HepG2 (cell line): Measurements from ENCODE around the gene TREM1. TPM values are rescaled to one million over a fixed set of nuclear protein-coding genes. Genes with fewer than 3 reads are reported as not detected.
"Not testable (repeated sequence)": the region's sequence is repeated elsewhere in the genome, so short reads cannot be mapped to it uniquely, and the experiment has no call there.

Experiments used
- ATAC-seq: fragments of 200-7000 bp; cut with Tn5 transposase; 3 replicates; pipeline ENCODE4 v1.9.1; 2020; ENCODE audit warnings: mild to moderate bottlenecking, moderate library complexity
- BruUV-seq: library from RNA; stranded (reverse); fragments of 400-500 nt; replicated peaks from 2 replicates; lab custom pipeline; 2021; lab: Mats Ljungman, UMichigan
- CTCF ChIA-PET: fragments of 300-600 bp; formaldehyde crosslinking; extraction: SDS; loops from one replicate; lab custom pipeline; 2021; ENCODE audit warnings: low total read pairs, inconsistent platforms, low intra/inter-chr PET ratio; lab: Yijun Ruan, JAX
- POLR2A ChIA-PET: fragments of 350-600 bp; sonication (Branson Sonifier 250); formaldehyde crosslinking; loops from one replicate; lab custom pipeline; 2020; ENCODE audit warnings: antibody characterized with exemption, inconsistent platforms; lab: Yijun Ruan, JAX
- DNase-seq: peaks from one replicate; pipeline ENCODE4 v3.0.0-alpha.2; 2015; ENCODE audit warnings: low spot score
- FAIRE-seq: peaks from 3 replicates; lab custom pipeline; 2011; peaks lifted over from hg19 to GRCh38; lab: Jason Lieb, UNC
- H2AFZ ChIP-seq: one replicate; pipeline ENCODE4 v1.6.1; 2011; ENCODE audit warnings: low read length, inconsistent platforms
- H3K27ac ChIP-seq: fragments of 300-600 bp; 3 replicates; pipeline ENCODE4 v1.8.0; 2011; ENCODE audit warnings: mixed run types, mild to moderate bottlenecking, mixed read lengths, low read length, inconsistent platforms; ENCODE audit not compliant: insufficient read depth; ENCODE audit errors: extremely low read length
- H3K27me3 ChIP-seq, 2 experiments: fragments of 200-600 bp in 1 of 2; 2 replicates in 1 of 2; 3 replicates in 1 of 2; pipeline versions ENCODE4 v1.6.0 to v1.8.0; 2011; ENCODE audit warnings: low read length in 2 of 2, mild to moderate bottlenecking in 2 of 2, moderate library complexity in 2 of 2, inconsistent platforms in 1 of 2; ENCODE audit not compliant: insufficient read depth in 2 of 2, control insufficient read depth in 1 of 2
- H3K36me3 ChIP-seq, 2 experiments: fragments of 200-600 bp in 1 of 2; replicated peaks in 1 of 2; 2 replicates in 1 of 2; 3 replicates in 1 of 2; pipeline versions ENCODE4 v1.5.1 to v1.8.0; 2011; ENCODE audit warnings: low read length in 2 of 2, inconsistent platforms in 1 of 2; ENCODE audit not compliant: insufficient read depth in 2 of 2, control insufficient read depth in 1 of 2
- H3K4me1 ChIP-seq: 2 replicates; pipeline ENCODE4 v1.5.1; 2012; ENCODE audit warnings: low read length, inconsistent platforms; ENCODE audit not compliant: insufficient read depth
- H3K4me2 ChIP-seq: 2 replicates; pipeline ENCODE4 v1.6.0; 2011; ENCODE audit warnings: low read depth, low read length, inconsistent platforms
- H3K4me3 ChIP-seq, 3 experiments: fragments of 200-600 bp in 1 of 3; sonication (generic), shearing (Covaris generic) in 1 of 3; replicated peaks in 1 of 3; 2 replicates each; pipeline ENCODE4 v1.5.1; 2011 to 2016; ENCODE audit warnings: low read length in 3 of 3, inconsistent platforms in 2 of 3, low read depth in 2 of 3, mild to moderate bottlenecking in 2 of 3, control low read depth in 1 of 3, mixed read lengths in 1 of 3; ENCODE audit not compliant: insufficient read depth in 1 of 3
- H3K79me2 ChIP-seq: one replicate; pipeline ENCODE4 v1.6.1; 2011; ENCODE audit warnings: low read length, inconsistent platforms; ENCODE audit not compliant: insufficient read depth
- H3K9ac ChIP-seq: 2 replicates; pipeline ENCODE4 v1.6.0; 2011; ENCODE audit warnings: mild to moderate bottlenecking, low read depth, low read length, inconsistent platforms; ENCODE audit not compliant: insufficient read depth
- H3K9me3 ChIP-seq: 2 replicates; pipeline ENCODE4 v1.5.1; 2012; ENCODE audit warnings: mild to moderate bottlenecking, low read length
- H4K20me1 ChIP-seq: 2 replicates; pipeline ENCODE4 v1.6.0; 2011; ENCODE audit warnings: inconsistent platforms, mild to moderate bottlenecking, low read length, moderate library complexity; ENCODE audit not compliant: insufficient read depth
- CEBPG ChIP-seq: IDR thresholded peaks from 2 replicates; pipeline ENCODE4 v1.6.1; 2016
- REL ChIP-seq: sonication (generic); formaldehyde crosslinking; conservative IDR thresholded peaks from 2 replicates; pipeline ENCODE4 v1.8.0; 2022; ENCODE audit warnings: mild to moderate bottlenecking, missing genetic modification reagents, moderate library complexity
- RFX1 ChIP-seq: fragments of 450-650 bp; IDR thresholded peaks from 2 replicates; pipeline ENCODE4 v1.6.1; 2017
- SOX6 ChIP-seq, 2 experiments: fragments of 450-650 bp in 1 of 2; sonication (generic) in 1 of 2; formaldehyde crosslinking in 1 of 2; IDR thresholded peaks; 2 replicates each; pipeline versions ENCODE4 v1.4.0 to v1.6.1; 2017 to 2020; ENCODE audit warnings: antibody characterized with exemption in 1 of 2, mild to moderate bottlenecking in 1 of 2, missing genetic modification reagents in 1 of 2
- ZNF451 ChIP-seq: sonication (generic); formaldehyde crosslinking; IDR thresholded peaks from 2 replicates; pipeline ENCODE4 v1.5.0; 2020; ENCODE audit warnings: mild to moderate bottlenecking, missing genetic modification reagents
- ZNF530 ChIP-seq: sonication (generic); formaldehyde crosslinking; IDR thresholded peaks from 2 replicates; pipeline ENCODE4 v1.5.0; 2020; ENCODE audit warnings: low read depth, mild to moderate bottlenecking, missing genetic modification reagents
- ZNF879 ChIP-seq: sonication (generic); formaldehyde crosslinking; IDR thresholded peaks from 2 replicates; pipeline ENCODE4 v1.8.1; 2023; ENCODE audit warnings: missing genetic modification reagents
- ZSCAN30 ChIP-seq: sonication (generic); formaldehyde crosslinking; IDR thresholded peaks from 2 replicates; pipeline ENCODE4 v1.5.0; 2020; ENCODE audit warnings: mild to moderate bottlenecking, missing genetic modification reagents
- WGBS: methylation state at CpG from one replicate; pipeline ENCODE4 v1.1.6; 2017; ENCODE audit warnings: low lambda C conversion rate; 5-methylcytosine and 5-hydroxymethylcytosine counted together
- in situ Hi-C: cut with HindIII; loops from 2 replicates; pipeline ENCODE4 v1.10.0; 2017; ENCODE audit warnings: low pct_unique_long_range_greater_than_20kb; ENCODE audit not compliant: extremely low pct_ligation_motif_present
- intact Hi-C: fragments of 100-400 bp; cut with micrococcal nuclease; formaldehyde crosslinking; loops from one replicate; pipeline ENCODE4 v1.10.0; 2022; ENCODE audit not compliant: unreplicated experiment
- polyA plus RNA-seq, 8 experiments: library from polyadenylated mRNA; depleted of rRNA in 3 of 8; stranded (reverse) in 7 of 8; unstranded in 1 of 8; fragments of >200 nt; fragmentation: Illumina TruSeq in 4 of 8; extraction: Trizol in 4 of 8; gene quantifications; 2 replicates each; pipeline versions ENCODE4 v1.2.1 to v1.2.3, GENCODE V29; 2011 to 2016; ENCODE audit warnings: low read depth in 4 of 8, missing spikeins in 1 of 8, mixed read lengths in 1 of 8; ENCODE audit not compliant: insufficient read depth in 1 of 8
- total RNA-seq, 5 experiments: library from RNA; depleted of rRNA; stranded (reverse); fragments of >200 nt; fragmentation: Illumina TruSeq; extraction: Trizol; gene quantifications; 2 replicates each; pipeline ENCODE4 v1.2.3, GENCODE V29; 2016; ENCODE audit warnings: low read depth in 1 of 5
- TF ChIP-seq, protein P1 (sequence below): IDR thresholded peaks from 2 replicates; pipeline ENCODE4 v1.6.1; 2018; ENCODE audit warnings: missing genetic modification reagents, mild to moderate bottlenecking, missing compliant biosample characterization

The TREM1 gene
- total and polyA plus RNA-seq, 2 of the 13 experiments (the other 11 are each of a cell fraction or from before 2014, with no cell fraction given): 0.49 TPM; not detected in 1

GRCh38 chr6:41298785-41299502 is 12.5 kb upstream of the TREM1 start:
- no peak for FAIRE-seq

DNA sequence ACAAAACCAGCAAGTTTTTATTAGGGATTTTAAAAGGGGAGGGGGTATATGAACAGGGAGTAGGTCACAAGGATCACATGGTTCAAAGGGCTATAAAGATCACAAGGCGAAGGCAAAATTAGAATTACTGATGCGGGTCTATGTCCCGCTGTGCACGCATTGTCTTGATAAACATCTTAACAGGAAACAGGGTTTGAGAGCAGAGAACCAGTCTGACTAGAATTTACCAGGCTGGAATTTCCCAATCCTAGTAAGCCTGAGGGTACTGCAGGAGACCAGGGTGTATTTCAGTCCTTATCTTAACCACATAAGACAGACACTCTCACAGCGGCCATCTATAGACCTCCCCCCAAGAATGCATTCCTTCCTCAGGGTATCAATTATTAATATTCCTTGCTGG is 10.8 kb upstream of the TREM1 start:
- H3K9ac ChIP-seq, H3K4me2 ChIP-seq, H3K4me1 ChIP-seq, H3K4me3 ChIP-seq, H3K9me3 ChIP-seq, H3K27me3 ChIP-seq, DNase-seq, H4K20me1 ChIP-seq, H3K36me3 ChIP-seq, FAIRE-seq, H3K79me2 ChIP-seq, in situ Hi-C loops, BruUV-seq, intact Hi-C loops, H3K27ac ChIP-seq, CTCF ChIA-PET, ATAC-seq, H2AFZ ChIP-seq, POLR2A ChIA-PET: not testable (repeated sequence)
- 13% methylated on average over 5 of the region's 5 CpGs for WGBS

More at GRCh38 chr6:41298785-41299502, 12.5 kb upstream of the TREM1 start:
- no peaks in the 10 kb centered on the region for H3K9me3 ChIP-seq
- no TSS peak for BruUV-seq
- CTCF ChIA-PET: no interaction called here
- no peak overlapping the region for H2AFZ ChIP-seq
- H3K27ac ChIP-seq: no peak overlapping the region
- in situ Hi-C loops (no loop called here), intact Hi-C loops (no loop called here)
- no peaks in the 10 kb centered on the region for H3K36me3 ChIP-seq
- no peak overlapping the region for H3K9ac ChIP-seq
- H3K4me1 ChIP-seq: no peaks in the 10 kb centered on the region
- WGBS: under 1% methylated on average over 3 of the region's 3 CpGs
- TF ChIP-seq CEBPG (CRISPR knock-in tag) (no peak), SOX6 (IDR thresholded peaks at IDR 0.05) (no peak), SOX6 (CRISPR knock-in tag; IDR thresholded peaks at IDR 0.05) (no peak), RFX1 (no peak), ZNF451 (CRISPR knock-in tag) (no peak), ZNF530 (CRISPR knock-in tag) (no peak), ZNF879 (CRISPR knock-in tag) (no peak), ZSCAN30 (CRISPR knock-in tag) (no peak), REL (no peak)
- TF ChIP-seq, protein P1, sequence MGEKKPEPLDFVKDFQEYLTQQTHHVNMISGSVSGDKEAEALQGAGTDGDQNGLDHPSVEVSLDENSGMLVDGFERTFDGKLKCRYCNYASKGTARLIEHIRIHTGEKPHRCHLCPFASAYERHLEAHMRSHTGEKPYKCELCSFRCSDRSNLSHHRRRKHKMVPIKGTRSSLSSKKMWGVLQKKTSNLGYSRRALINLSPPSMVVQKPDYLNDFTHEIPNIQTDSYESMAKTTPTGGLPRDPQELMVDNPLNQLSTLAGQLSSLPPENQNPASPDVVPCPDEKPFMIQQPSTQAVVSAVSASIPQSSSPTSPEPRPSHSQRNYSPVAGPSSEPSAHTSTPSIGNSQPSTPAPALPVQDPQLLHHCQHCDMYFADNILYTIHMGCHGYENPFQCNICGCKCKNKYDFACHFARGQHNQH (CRISPR knock-in tag): no peak
- DNase-seq (no peak), ATAC-seq (no peak)
- POLR2A ChIA-PET: no interaction called here
- no peaks in the 10 kb centered on the region for H3K79me2 ChIP-seq
- H3K4me3 ChIP-seq: no peak overlapping the region
- H4K20me1 ChIP-seq: no peaks in the 10 kb centered on the region
- no peak overlapping the region for H3K4me2 ChIP-seq
- peaks cover 2 to 4% of the 10 kb centered on the region in 2 experiments; a peak in 1 of 5 replicates for H3K27me3 ChIP-seq
